Right ventricle myocardium inferior (tissue), 1 donor: Measurements from ENCODE around the gene NPC1L1. TPM values are rescaled to one million over a fixed set of nuclear protein-coding genes. Genes with fewer than 3 reads are reported as not detected.

ENCODE experiments used
- ATAC-seq: fragments of 200-7000 bp; cut with Tn5 transposase; one replicate; pipeline ENCODE4 v1.9.1; 2020; ENCODE audit warnings: mild to moderate bottlenecking, moderate library complexity
- DNase-seq: peaks from one replicate; pipeline ENCODE4 v3.0.0; 2021; ENCODE audit errors: missing footprints
- intact Hi-C: fragments of 100-400 bp; cut with DNase I; formaldehyde crosslinking; loops from one replicate; pipeline ENCODE4 v1.11.0; 2022
- total RNA-seq: library from RNA; stranded (reverse); fragmentation: NEBNext Ultra II Directional; extraction: Animal tissue kit (Norgen Biotek cat#: 25700); gene quantifications from one replicate; pipeline ENCODE4 v1.2.1, GENCODE V29; 2021
- donor health status: DM: no; HTN: yes; CAD: no; lungs with severe emphysema.

NPC1L1 gene
- total RNA-seq, 1 donor from 2014 or later: 0.05 TPM

GRCh38 chr7:44541876-44542610 is 913 bp upstream of the NPC1L1 start:
- intact Hi-C loops: no loop called here
- ATAC-seq: no peak
- no peak for DNase-seq

GRCh38 chr7:44540592-44541027 is 520 bp downstream of the NPC1L1 start:
- intact Hi-C loops: no loop called here
- DNase-seq (peak; percentile 32), ATAC-seq (no peak)

GRCh38 chr7:44539669-44540506 is 1.2 kb downstream of the NPC1L1 start:
- ATAC-seq (no peak), DNase-seq (peak; percentile 47)
- intact Hi-C loops: no loop called here

- DNase-seq (peak; percentile 30), ATAC-seq (no peak)
- intact Hi-C loops: no loop called here
These were observed 2.1 kb downstream of the NPC1L1 start for GRCh38 chr7:44538798-44539668.

- ATAC-seq (no peak), DNase-seq (no peak)
- intact Hi-C loops: no loop called here
These were observed 2.9 kb downstream of the NPC1L1 start for GRCh38 chr7:44538093-44538797.

- intact Hi-C loops: no loop called here
- DNase-seq (no peak), ATAC-seq (no peak)
These were observed 3.7 kb downstream of the NPC1L1 start for GRCh38 chr7:44537442-44537841.

GRCh38 chr7:44536090-44536489 is 5.0 kb downstream of the NPC1L1 start:
- no peak for DNase-seq
- ATAC-seq: no peak
- intact Hi-C loops: no loop called here

GRCh38 chr7:44535348-44536064 is 5.6 kb downstream of the NPC1L1 start:
- DNase-seq (no peak), ATAC-seq (no peak)
- intact Hi-C loops: no loop called here

GRCh38 chr7:44534501-44534900 is 6.6 kb downstream of the NPC1L1 start:
- ATAC-seq: peak; percentile 34

GRCh38 chr7:44534087-44534486 is 7.0 kb downstream of the NPC1L1 start:
- no peak for ATAC-seq
- DNase-seq: no peak

More at GRCh38 chr7:44534501-44534900, 6.6 kb downstream of the NPC1L1 start:
- DNase-seq: no peak
- intact Hi-C loops: no loop called here

GRCh38 chr7:44533301-44534055 is 7.7 kb downstream of the NPC1L1 start:
- ATAC-seq (no peak), DNase-seq (peak; percentile 77)
- intact Hi-C loops: no loop called here

More at GRCh38 chr7:44534087-44534486, 7.0 kb downstream of the NPC1L1 start:
- intact Hi-C loops: no loop called here

- DNase-seq (no peak), ATAC-seq (no peak)
- intact Hi-C loops: no loop called here
These were observed 9.4 kb downstream of the NPC1L1 start for GRCh38 chr7:44531421-44532380.

GRCh38 chr7:44530990-44531389 is 10.1 kb downstream of the NPC1L1 start:
- intact Hi-C loops: no loop called here
- ATAC-seq (no peak), DNase-seq (no peak)

GRCh38 chr7:44524811-44525388 is 16.2 kb downstream of the NPC1L1 start:
- intact Hi-C loops: no loop called here
- no peak for DNase-seq
- ATAC-seq: no peak

GRCh38 chr7:44522315-44522714 is 18.8 kb downstream of the NPC1L1 start:
- ATAC-seq: peak; percentile 10
- DNase-seq: no peak
- intact Hi-C loops: no loop called here
